Measurements from ENCODE around the gene JAML.

The JAML gene

GRCh38 chr11:118215262-118215661, 9.5 kb downstream of the JAML start:
- no peak for DNase-seq (ENCODE audit: low read depth)

DNA sequence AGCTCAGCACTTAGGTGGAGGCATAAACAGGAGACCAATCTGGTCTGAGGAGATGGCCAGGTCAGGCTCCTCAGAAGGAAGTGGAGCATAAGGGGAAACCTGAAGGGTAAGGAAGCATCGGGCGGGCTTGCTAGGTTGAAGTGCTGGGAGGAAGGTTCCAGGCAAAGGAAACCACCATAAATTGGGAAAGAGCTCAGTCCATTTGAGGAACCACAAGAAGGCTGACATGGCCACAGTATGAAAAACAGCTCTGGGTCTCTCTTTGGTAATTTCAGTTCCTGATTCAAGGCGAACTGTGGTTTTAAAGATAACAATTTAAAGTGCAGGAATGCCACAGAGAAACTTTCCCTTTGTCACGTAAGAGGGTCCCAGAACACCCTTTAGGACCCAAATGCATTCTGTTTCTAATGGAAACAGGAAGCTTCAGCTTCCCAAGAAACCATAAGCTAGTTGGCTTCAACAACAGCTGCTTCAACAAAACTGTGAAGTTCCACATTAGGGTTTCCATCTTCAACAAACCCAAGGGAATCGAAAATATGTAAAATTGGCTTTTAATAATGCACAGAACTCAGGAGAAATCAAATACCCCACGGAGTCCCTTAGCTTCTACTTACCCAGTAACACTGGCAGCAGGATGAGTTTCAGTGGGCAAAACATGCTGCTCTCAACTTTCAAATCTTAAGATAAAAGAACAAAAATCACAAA, 10.4 kb downstream of the JAML start:
- no peak for DNase-seq (ENCODE audit: low read depth)

DNA sequence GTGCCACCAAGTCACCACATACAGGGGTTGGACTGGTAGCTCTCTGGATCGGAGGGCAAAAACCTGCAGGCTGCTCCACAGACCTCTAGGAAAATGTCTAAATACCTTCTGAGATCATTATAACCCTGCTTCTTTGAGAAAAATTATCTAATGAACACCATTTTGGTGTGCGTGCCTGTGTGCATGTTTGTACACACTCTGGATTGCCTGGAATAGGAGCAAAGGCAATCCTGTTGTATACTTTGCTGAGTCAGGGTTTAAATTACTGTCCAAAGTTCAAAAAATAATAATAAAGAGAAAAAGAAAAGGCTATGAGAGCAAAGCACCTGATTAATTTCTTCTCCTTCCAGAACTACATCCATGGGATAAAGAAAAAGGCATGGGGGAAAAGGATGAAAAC, 11.0 kb downstream of the JAML start:
- DNase-seq (ENCODE audit: low read depth) = no peak

DNA sequence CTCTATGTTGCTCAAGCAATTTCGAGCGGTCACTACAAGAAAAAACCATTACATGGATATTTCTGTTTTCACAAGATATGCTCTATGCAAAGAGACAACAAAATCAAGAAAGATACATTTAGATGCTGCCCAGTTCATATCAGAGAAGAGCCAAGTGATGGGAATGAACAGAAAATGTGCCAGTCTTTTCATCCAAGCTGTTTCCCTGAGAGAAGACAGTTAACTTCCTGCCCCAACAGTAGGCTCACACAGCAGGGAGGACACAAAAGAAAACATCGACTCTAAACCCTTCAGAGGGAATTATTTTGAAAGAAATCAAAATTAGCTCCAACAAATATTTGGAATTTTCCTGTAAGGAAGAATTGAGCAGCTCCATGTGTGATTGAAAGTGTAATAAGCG, 11.6 kb downstream of the JAML start:
- no peak for DNase-seq (ENCODE audit: low read depth)

GRCh38 chr11:118212781-118213191, 12.0 kb downstream of the JAML start:
- DNase-seq (ENCODE audit: low read depth) = no peak

DNA sequence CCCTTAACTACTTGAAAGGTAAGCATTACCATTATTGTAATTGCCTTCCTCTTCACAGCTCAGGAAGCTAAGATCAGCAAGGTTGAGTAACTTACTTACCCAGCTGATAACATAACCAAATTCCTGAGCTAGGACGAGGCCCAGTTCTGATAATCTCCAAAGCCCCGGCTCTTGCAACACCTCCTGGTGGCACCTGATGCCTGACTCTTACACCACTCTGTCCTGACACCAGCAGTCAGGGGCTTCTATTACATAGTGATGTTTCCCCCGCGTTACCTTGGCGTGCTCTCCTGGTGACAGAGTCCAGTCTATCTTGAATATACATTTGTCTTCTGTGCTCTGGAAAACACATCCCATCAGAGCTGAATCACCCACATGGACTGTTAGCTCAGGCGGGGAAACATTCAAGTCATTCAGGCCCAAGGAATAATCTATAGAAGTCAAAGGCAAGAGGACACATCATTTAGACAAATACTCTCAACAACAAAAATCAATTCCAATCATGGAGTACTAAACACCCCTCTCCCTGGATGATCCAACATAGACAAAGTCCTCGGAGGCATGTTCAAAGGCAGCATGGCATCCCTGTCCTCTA, 12.6 kb downstream of the JAML start:
- DNase-seq (ENCODE audit: low read depth) = peak; percentile 6

GRCh38 chr11:118211006-118211405, 13.8 kb downstream of the JAML start:
- DNase-seq (ENCODE audit: low read depth) = no peak

- DNase-seq (ENCODE audit: low read depth) = no peak
Observed at GRCh38 chr11:118210323-118210722, 14.5 kb downstream of the JAML start.

- DNase-seq (ENCODE audit: low read depth) = no peak
Observed at GRCh38 chr11:118209033-118209432, 15.8 kb downstream of the JAML start.

DNA sequence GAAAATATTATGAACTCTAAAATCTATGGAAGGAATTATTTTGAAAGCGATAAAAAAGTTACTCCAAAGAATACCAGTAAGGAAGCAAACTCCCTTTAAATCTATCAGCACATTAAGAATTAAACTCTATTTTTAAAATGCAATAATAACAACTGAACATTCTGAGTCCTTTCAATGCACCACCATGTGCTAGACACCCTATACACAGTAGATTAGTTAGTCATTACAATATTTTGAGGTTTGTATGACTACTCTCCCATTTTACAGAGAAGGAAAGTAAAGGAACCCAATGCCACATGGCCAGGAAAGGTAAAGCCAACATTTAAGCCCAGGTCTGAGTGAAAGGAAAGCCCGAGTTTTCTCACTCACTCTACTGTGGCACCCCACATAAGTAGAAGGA, 17.7 kb downstream of the JAML start:
- DNase-seq (ENCODE audit: low read depth) = no peak

DNA sequence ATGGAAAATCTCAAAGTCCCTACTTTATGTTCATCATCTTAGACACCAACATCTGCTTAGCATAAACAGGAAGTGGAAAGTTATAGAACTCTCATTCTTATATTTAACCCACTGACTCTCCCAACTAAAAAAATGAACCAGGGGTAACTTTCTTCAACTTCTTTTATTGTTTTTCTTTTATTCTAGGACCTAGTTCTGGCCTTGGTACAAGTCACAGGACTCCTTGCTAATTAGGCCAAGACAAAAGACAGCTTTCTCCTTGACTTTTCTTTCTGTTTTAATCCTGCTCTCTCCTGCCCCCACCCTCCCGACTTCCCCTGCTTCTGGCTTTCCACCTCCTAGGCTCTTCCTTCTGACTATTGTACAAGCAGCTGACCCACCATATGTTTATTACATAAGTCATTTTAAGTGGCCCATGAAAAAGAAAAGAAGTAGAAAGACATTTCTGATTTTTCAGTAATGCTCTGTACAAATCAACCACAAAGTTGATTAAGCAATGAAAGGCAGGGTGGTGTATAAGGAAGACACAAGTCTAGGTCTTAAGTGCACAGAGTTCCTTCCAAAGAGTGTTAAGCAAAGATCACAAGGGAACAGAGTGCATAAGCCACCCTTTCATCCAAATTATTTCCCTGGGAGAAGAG, 18.3 kb downstream of the JAML start:
- no peak for DNase-seq (ENCODE audit: low read depth)

- DNase-seq (ENCODE audit: low read depth) = no peak
Observed at GRCh38 chr11:118205606-118206378, 19.0 kb downstream of the JAML start.

DNA sequence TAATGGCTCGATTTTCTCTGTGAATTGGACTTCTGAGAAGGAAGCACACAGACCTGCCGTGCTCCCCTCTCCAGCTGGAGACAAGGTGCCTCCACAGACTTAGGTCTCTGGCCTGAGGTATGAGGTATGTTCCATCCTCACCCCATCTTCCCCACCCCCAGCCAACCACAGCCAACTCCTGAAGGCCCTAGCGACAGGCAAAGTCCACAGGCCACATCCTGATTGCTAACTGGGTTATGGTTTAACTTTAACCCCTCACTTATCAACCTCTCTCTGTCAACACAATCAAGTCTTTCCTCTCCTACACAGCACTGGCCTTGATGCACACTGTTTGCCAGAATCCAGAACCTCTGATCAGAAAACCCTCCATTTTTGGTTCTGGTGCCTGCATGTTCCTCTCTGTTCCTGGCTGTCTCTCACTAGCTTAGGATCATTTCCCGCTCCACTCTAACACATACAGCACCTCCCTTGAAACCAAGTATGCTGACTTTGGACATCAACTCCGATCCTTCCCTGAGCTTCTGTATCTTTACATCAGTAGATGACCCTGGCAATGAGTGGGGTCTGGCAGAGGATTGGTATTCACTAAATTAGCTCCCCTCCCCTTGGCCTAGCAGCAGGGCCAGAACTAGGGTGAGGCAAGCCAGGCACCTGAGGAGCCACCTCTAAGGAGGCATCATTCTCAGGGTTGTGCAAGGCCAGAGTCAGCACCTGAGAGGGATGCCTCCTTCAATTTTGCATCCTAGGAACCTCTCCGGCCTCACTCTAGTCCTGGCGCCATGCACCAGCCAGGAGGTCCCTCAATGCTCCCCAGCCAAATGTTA, 22.0 kb downstream of the JAML start:
- DNase-seq (ENCODE audit: low read depth) = no peak

DNA sequence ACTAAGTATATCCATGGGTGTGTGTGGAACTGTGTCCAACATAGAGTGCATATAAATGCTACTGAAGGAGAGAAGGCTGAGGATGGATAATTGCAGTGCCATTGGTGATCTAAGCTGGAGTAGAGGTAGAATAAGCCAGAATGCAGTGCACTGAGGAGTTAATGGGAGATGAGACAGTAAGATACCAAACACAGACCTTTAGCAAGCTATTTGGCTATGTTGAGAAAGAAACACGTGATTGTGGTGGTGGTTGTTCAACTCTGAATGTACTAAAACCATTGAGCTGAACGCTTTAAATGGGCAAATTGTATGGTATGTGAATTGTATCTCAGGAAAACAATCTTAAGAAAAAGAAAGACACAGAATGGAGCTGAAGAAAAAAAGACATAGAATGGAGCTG, 22.8 kb downstream of the JAML start:
- no peak for DNase-seq (ENCODE audit: low read depth)

DNA sequence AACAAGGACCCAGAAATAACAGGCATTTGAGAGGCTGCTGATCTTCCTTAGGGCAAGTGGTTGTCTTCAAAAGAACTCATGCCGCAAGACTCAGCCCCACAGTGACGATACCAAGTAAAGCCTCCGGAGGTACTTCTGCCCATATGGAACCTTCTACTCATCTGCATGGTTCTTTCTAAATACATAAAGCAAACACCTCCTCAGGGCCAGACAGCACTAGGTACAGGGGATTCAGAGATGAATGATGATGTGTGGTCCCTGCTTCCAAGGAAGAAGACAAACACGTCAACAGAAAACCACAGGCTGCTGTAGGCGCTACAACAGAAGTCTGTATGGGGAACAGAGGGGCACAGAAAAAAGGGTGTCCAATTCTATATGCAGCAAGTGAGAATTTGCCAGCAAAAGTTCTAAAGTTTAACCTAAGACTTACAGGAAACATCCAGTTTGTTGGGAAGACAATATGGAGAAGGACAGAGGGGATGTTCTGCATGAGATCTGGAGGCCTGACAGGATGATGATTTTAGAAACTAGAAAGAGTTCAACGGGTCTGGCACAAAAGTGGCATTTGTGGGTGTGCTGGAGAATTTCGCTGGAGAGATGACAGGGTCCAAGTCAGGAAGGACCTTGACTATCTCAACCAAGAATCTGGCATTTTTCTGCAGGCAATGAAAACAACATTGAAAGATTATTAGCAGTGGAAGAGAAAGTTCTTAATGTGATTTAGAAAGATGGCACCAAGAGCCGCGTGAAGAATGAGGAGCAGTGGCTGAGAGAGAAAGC, 23.7 kb downstream of the JAML start:
- DNase-seq (ENCODE audit: low read depth) = no peak

- no peak for DNase-seq (ENCODE audit: low read depth)
Observed at GRCh38 chr11:118200497-118200896, 24.3 kb downstream of the JAML start.

DNA sequence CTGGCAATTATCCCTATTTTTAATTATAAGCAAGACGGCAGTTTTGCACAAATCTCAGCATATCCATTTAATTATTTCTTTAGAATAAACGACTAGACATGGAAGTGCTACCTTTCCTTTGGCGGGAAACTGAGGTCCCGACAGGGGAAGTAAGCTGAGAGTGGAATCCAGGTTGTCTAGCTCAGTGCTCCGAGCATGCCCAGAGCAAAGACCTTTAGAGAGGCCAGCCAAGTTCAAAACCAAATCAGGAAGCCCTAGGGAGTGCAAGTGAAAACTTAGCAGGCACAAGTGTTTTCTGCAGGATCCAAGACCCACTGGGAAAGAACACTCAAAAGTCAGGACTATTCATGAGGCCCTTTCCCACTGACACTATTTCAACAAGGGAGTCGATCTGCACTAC, 25.7 kb downstream of the JAML start:
- no peak for DNase-seq (ENCODE audit: low read depth)

GRCh38 chr11:118198370-118198769, 26.4 kb downstream of the JAML start:
- peak; percentile 58 for DNase-seq (ENCODE audit: low read depth)

DNA sequence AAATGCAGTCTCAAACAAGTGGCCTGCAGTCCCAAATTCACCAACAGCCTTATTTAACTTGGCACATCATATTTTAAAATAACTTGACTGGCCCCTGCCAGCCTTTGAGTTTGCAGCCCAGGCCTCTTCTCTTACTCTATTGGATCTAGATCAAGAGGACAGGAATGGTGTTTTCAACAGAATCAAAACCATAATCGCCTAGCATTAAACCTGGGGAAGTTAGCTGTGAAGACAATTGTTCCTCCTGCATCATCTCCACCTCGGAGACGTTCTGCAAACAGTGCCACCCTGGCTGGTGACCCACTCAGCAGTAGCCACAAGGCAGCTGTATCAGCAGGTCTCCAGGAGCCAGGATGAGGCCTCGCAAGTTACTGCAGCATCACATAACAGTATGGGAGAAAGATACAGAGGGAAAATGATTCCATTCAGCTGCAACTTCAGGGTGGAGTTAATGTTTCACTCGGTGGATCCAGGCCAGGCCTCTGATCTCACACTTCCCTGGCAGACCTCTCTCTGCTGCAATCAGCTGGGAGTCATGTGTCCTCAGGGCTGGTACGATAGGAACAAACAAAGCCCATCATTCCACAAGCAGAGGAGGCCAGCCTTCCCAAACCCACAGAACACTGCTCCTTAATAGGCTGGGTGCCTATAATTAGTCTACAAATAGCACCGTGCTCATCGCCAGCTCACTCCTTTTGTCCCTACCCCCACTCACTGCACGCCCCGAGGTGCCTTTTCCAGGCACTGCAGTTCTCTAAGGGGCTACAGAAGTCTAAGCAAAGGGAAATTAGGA, 29.8 kb downstream of the JAML start:
- peak; percentile 76 for DNase-seq (ENCODE audit: low read depth)

DNA sequence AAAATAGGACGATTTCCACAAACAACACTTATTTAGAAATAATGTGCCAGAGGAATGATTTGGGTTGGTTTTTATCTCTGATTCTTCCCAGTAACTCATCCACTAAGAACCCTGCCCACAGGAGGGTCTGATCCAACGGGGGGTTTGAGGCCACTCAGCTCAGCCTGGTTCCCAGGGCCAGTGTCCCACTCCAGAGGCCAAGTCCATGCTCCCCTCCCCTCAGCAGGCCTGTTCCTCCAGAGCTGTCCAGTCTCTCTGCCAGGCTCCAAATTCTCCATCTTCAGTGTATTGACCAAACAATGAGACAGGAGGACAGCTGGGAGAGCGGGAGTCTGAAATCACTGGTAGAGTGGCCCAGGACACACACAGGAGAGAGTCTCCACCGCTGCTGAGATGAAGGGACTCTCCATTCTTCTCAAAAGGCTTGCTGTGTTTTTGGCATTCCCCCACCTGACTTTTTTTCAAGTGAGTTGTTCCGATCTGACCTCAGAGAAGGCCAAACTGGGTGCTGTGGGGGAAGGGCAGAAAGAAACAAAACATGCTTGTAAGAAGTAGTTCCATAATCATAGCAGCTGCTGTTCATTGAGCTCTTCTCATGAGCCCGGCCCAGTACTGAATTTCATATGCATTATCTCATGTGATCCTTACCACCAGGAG, 30.8 kb downstream of the JAML start:
- DNase-seq (ENCODE audit: low read depth) = no peak
